Colon (tissue), 2 donors: ENCODE measurements around the gene PDXP.
"Not testable (repeated sequence)": the region's sequence is repeated elsewhere in the genome, so short reads cannot be mapped to it uniquely, and the experiment has no call there.

Source experiments
- FAIRE-seq: peaks from 2 replicates; lab custom pipeline; 2012; peaks lifted over from hg19 to GRCh38; lab: Jason Lieb, UNC
- donor health status: control.
- donor health status: control.

The PDXP gene

GRCh38 chr22:37647928-37648327 is 10.6 kb upstream of the PDXP start:
- no peak for FAIRE-seq

GRCh38 chr22:37650463-37651136 is 7.9 kb upstream of the PDXP start:
- no peak for FAIRE-seq

GRCh38 chr22:37654563-37655251 is 3.8 kb upstream of the PDXP start:
- no peak for FAIRE-seq

- FAIRE-seq = no peak
Measured at GRCh38 chr22:37655252-37655563, 3.3 kb upstream of the PDXP start.

GRCh38 chr22:37656583-37656982 is 1.9 kb upstream of the PDXP start:
- not testable (repeated sequence) for FAIRE-seq

GRCh38 chr22:37657590-37658132 is 862 bp upstream of the PDXP start:
- FAIRE-seq = no peak

- FAIRE-seq = no peak
Measured at GRCh38 chr22:37659066-37659896, 758 bp downstream of the PDXP start.

- no peak for FAIRE-seq
Measured at GRCh38 chr22:37659897-37660708, 1.6 kb downstream of the PDXP start.

- FAIRE-seq = no peak
Measured at GRCh38 chr22:37660709-37661045, 2.2 kb downstream of the PDXP start.

- FAIRE-seq = no peak
Measured at GRCh38 chr22:37661160-37661924, 2.8 kb downstream of the PDXP start.

- FAIRE-seq = no peak
Measured at GRCh38 chr22:37662039-37662438, 3.5 kb downstream of the PDXP start.

GRCh38 chr22:37663521-37664140 is 5.1 kb downstream of the PDXP start:
- no peak for FAIRE-seq

- FAIRE-seq = no peak
Measured at GRCh38 chr22:37664249-37665101, 6.0 kb downstream of the PDXP start.

- no peak for FAIRE-seq
Measured at GRCh38 chr22:37665487-37665886, 7.0 kb downstream of the PDXP start.

GRCh38 chr22:37669586-37669985 is 11.1 kb downstream of the PDXP start:
- FAIRE-seq = no peak

- FAIRE-seq = no peak
Measured at GRCh38 chr22:37672206-37672919, 13.8 kb downstream of the PDXP start.

- no peak for FAIRE-seq
Measured at GRCh38 chr22:37672920-37673455, 14.5 kb downstream of the PDXP start.

GRCh38 chr22:37674248-37674647 is 15.7 kb downstream of the PDXP start:
- no peak for FAIRE-seq
